Measurements from ENCODE around the gene AP5S1.
"Not testable (repeated sequence)": the region's sequence is repeated elsewhere in the genome, so short reads cannot be mapped to it uniquely, and the experiment has no call there.

The AP5S1 gene

DNA sequence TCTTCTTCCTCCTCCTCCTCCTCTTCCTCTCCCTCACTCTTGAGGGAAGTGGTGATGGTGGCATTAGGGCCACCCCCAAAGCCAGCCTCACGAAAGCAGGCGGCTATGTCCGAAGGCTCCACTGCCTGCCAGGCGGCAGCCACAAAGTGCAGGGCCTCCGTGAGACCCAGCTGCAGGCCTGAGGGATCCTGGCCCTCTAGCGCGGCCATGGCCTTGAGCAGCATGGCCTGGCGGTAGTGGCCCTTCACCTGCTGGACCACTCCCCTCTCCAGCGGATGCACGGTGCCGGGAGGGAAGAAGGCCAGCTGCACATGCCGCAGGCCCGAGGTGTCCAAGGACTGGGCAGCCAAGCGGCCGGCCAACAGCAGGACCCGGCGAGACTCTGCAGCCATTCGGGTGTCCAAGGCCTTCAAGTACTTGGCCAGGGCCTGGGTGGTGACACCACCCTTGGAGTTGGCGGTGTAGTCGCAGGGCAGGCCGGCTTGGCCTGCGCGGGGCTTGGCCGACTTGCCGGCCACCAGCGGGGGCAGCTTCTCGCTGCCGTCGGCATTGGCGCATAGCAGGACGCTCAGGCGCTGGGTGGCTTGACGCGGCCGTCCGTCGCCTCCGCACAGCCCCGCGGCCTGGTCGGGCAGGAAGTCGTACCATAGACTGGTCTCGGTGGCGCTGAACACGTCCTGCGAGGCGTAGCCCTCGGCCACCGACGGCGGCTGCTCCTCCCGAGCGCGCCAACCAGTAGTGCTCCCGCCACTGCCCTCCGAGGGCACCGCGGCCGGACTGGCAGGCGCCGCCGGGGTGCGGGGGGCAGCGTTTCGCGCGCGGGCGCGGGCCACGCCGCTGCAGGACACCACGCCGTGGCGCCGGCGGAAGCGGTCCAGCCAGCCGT, 34.9 kb upstream of the AP5S1 start:
- TF ChIP-seq ZFX (IDR thresholded peaks at IDR 0.05), result peak; percentile 58; the same call in 1 of the 2 replicates
- TF ChIP-seq, protein P1, sequence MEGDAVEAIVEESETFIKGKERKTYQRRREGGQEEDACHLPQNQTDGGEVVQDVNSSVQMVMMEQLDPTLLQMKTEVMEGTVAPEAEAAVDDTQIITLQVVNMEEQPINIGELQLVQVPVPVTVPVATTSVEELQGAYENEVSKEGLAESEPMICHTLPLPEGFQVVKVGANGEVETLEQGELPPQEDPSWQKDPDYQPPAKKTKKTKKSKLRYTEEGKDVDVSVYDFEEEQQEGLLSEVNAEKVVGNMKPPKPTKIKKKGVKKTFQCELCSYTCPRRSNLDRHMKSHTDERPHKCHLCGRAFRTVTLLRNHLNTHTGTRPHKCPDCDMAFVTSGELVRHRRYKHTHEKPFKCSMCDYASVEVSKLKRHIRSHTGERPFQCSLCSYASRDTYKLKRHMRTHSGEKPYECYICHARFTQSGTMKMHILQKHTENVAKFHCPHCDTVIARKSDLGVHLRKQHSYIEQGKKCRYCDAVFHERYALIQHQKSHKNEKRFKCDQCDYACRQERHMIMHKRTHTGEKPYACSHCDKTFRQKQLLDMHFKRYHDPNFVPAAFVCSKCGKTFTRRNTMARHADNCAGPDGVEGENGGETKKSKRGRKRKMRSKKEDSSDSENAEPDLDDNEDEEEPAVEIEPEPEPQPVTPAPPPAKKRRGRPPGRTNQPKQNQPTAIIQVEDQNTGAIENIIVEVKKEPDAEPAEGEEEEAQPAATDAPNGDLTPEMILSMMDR (conservative IDR thresholded peaks at IDR 0.05), result no peak
- peak overlapping the region; percentile 94 for H3K27ac ChIP-seq

DNA sequence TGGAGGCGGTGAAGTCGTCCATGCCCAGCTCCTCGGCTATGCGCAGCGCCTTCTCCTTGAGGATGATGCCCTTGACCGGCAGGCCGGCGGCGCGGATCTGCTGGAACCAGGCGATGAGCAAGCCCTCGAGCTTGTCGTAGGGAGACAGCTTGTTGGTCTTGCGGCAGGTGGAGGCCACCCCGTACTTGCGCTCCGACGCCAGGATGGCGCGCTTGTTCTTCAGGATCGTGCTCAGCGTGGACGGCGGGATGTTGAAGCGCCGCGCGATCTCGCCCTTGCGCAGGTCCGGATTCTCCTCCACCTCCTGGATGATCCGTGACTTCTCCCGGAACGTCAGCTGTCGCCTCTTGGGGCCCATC, 34.2 kb upstream of the AP5S1 start:
- TF ChIP-seq, protein P1 (conservative IDR thresholded peaks at IDR 0.05), result no peak
- H3K27ac ChIP-seq, result peak overlapping the region; percentile 94

DNA sequence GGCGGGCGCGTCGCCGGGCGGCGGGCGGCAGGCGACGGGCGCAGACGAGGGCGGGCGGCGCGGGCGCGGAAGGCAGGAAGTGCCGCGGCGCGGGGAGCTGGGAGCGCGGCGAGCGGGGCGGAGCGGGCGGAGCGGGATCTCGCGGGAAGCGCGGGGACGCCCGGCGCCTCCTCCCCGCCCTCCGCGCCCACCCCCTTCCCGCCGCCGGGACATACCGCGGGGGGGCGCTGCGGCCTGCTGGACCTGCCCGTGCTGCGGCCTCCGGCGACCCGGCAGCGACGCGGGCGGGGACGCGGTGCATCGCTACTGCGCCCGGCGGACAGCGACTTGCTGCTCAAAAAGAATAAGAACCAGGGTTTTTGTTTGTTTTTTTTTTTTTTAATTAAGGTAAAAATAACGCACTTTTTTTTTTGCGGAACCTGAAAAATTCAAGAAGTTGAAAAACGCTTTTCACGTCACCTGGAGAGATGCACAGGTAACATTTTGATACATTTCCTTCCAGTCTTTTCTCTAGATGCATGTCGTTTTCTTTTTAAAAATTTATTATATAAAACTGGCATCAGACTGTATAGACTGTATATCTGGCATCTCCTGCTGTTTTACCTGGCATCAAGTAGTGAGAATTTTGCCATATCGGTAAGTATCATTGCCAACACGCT, 33.6 kb upstream of the AP5S1 start, which contains the start of gene CENPB:
Gene CENPB, minus strand, starts transcription at position 76 of the 659 bp plus-strand sequence. CDS start 257 bp downstream, outside the sequence.
- H3K27ac ChIP-seq, result peak within 1 kb of the TSS; percentile 94
- TF ChIP-seq, protein P1 (conservative IDR thresholded peaks at IDR 0.05), result peak; percentile 93
- no peak for TF ChIP-seq ZFX (IDR thresholded peaks at IDR 0.05)

DNA sequence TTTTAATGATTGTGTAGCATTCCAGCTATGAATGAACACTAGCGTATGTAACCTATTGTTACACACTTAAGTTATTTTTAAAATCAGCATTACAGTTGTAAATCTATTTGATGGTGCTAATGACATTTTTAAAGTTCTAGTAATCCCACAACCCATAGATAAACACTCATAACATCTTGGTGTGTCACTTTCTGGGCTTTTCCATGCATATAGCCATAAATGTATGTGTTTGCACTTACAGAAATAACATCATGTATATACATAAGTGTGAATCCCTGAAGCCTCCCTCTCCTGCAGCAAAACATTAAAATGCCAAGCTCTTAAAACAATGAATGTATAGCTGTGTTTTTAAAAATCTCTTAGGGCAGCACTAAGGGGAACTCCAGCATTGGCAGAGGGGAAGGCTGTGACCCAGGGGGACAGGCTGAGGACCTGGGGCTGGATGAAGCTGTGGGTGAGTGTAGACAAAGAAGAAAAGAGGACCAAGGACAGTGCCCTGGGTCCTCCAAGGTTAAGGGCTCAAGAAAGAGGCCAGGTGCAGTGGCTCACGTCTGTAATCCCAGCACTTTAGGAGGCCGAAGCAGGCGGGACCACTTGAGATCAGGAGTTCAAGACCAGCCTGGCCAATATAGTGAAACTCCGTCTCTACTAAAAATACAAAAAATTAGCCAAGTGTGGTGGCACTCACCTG, 32.9 kb upstream of the AP5S1 start:
- no peak overlapping the region for H3K27ac ChIP-seq
- TF ChIP-seq, protein P1 (conservative IDR thresholded peaks at IDR 0.05), result no peak
- TF ChIP-seq ZFX (IDR thresholded peaks at IDR 0.05), result no peak

DNA sequence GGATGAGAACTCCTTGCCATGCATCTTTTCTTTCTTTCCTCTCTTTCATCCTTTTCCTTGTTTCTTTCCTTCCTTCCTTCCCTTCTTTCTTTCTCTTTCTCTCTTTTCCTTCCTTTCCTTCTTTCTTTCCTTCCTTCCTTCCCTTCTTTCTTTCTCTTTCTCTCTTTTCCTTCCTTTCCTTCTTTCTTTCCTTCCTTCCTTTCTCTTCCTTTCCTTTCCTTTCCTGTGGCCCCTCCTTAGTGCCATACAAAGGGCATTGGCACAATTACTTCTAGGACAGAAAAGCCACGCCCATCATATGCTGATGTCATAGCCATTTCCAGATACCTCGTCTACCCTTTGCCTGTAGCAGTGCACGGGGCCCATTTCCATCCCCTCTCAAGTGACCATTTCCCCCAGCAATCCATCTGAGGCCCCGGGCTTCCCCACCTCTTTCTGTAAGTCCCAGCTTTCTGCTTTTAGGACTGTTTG, 31.6 kb upstream of the AP5S1 start:
- no peak overlapping the region for H3K27ac ChIP-seq
- TF ChIP-seq ZFX (IDR thresholded peaks at IDR 0.05), result no peak
- TF ChIP-seq, protein P1 (conservative IDR thresholded peaks at IDR 0.05), result no peak

DNA sequence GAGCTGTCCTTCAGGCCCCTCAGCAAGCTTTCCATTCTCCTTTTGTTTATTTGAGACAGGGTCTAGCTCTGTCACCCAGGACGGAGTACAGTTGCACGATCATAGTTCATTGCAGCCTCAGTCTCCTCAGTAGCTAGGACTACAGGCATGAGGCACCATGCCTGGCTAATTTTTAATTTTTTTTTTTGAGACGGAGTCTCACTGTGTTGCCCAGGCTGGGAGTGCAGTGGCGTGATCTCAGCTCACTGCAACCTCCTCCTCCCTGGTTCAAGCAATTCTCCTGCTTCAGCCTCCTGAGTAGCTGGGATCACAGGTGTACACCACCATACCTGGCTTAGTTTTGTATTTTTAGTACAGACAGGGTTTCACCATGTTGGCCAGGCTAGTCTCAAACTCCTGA, 31.1 kb upstream of the AP5S1 start:
- H3K27ac ChIP-seq, result not testable (repeated sequence)

DNA sequence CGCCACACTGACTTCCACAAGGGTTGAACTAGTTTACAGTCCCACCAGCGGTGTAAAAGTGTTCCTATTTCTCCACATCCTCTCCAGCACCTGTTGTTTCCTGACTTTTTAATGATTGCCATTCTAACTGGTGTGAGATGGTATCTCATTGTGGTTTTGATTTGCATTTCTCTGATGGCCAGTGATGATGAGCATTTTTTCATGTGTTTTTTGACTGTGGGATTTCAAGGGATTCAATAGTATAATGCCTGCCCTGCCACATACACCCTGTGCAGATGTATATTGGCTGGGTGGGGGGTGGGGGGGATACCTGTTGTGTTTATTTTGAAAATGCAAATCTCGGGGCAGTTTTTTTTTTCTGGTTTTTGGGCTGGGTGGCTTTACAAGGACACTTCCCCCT, 26.2 kb upstream of the AP5S1 start:
- H3K27ac ChIP-seq, result not testable (repeated sequence)
